ENCODE measurements around the gene PKIG. TPM values are rescaled to one million over a fixed set of nuclear protein-coding genes. Genes with fewer than 3 reads are reported as not detected.

PKIG gene
- total RNA-seq, 1 donor from 2014 or later, result 29.3 TPM

GRCh38 chr20:44547419-44547818 lies 35.0 kb upstream of the PKIG start:
- no peak overlapping the region for H3K4me3 Mint-ChIP-seq (ENCODE audit: unreplicated experiment)
- no peak for TF ChIP-seq CTCF (IDR thresholded peaks at IDR 0.05)
- no peaks in the 10 kb centered on the region for H3K36me3 Mint-ChIP-seq (ENCODE audit: low read depth)
- H3K27ac Mint-ChIP-seq (ENCODE audit: unreplicated experiment), result no peak overlapping the region
- H3K27me3 Mint-ChIP-seq (ENCODE audit: low read depth), result no peaks in the 10 kb centered on the region
- no peaks in the 10 kb centered on the region for H3K9me3 Mint-ChIP-seq (ENCODE audit: low read depth)
- DNase-seq (ENCODE audit: low spot score), result no peak
- H3K4me1 Mint-ChIP-seq (ENCODE audit: low read depth), result peaks cover 34% of the 10 kb centered on the region

DNA sequence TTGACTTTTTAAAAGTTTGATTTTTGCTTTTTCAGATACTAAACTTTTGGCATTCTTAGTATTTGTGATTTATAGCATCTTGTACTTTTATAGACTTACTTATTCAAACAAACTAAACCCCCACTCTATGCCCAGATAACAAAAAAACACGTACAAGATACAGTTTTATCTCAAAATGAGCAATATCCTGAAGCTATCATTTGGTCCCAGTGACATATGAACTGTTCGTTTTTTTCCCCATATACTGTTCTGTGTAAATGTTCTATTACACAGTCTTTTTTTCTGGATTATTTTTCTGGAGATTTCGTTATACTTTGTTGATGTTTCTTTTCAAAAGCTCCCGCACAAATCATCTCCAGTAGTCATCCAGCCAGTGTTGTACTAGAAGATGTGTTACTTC lies 33.3 kb upstream of the PKIG start:
- no peak for DNase-seq (ENCODE audit: low spot score)
- no peak overlapping the region for H3K4me3 Mint-ChIP-seq (ENCODE audit: unreplicated experiment)
- TF ChIP-seq CTCF (IDR thresholded peaks at IDR 0.05), result no peak
- H3K36me3 Mint-ChIP-seq (ENCODE audit: low read depth), result no peaks in the 10 kb centered on the region
- H3K9me3 Mint-ChIP-seq (ENCODE audit: low read depth), result no peaks in the 10 kb centered on the region
- H3K27me3 Mint-ChIP-seq (ENCODE audit: low read depth), result no peaks in the 10 kb centered on the region
- peaks cover 49% of the 10 kb centered on the region for H3K4me1 Mint-ChIP-seq (ENCODE audit: low read depth)
- peak overlapping the region; percentile 79 for H3K27ac Mint-ChIP-seq (ENCODE audit: unreplicated experiment)

DNA sequence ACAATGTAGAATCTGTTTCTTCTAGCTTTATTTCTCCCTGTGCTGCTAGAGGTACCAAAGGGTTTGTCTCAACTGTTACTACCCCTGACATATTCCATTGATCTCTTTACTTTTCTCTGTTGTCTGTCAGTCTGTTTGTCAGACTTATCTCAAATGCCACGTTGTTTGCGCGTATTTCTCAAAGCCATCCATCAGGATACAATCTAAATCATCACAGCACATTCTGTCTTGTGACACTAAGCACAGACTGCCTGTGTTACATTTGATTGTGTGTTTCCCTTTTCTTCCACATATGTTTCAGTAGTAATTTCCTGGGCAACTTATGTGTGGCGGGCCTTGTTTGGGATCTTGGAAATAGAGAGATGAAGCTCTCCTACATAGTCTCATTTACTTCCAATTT lies 30.3 kb upstream of the PKIG start:
- no peak overlapping the region for H3K4me3 Mint-ChIP-seq (ENCODE audit: unreplicated experiment)
- peaks cover 50% of the 10 kb centered on the region for H3K4me1 Mint-ChIP-seq (ENCODE audit: low read depth)
- TF ChIP-seq CTCF (IDR thresholded peaks at IDR 0.05), result no peak
- no peak overlapping the region for H3K27ac Mint-ChIP-seq (ENCODE audit: unreplicated experiment)
- H3K36me3 Mint-ChIP-seq (ENCODE audit: low read depth), result no peaks in the 10 kb centered on the region
- H3K27me3 Mint-ChIP-seq (ENCODE audit: low read depth), result no peaks in the 10 kb centered on the region
- no peaks in the 10 kb centered on the region for H3K9me3 Mint-ChIP-seq (ENCODE audit: low read depth)
- DNase-seq (ENCODE audit: low spot score), result no peak

DNA sequence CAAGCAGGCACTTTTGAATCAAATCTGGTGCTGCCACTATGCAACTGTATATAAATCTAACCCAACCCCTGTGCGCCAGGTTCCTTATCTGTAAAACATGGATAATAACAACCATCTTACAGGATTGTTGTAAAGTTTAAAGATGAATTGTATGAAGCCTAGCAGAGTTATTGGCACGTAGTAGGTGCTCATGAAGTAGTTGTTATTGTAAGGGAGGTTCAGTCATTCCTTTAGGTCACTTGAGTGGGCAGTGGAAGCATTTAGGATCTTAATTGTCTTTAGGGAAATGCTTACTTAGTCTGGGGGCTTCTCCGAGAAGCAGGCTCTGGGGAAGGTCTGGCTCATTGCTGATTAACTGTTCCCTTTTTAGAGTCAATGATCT lies 29.8 kb upstream of the PKIG start:
- peak overlapping the region; percentile 71 for H3K27ac Mint-ChIP-seq (ENCODE audit: unreplicated experiment)
- H3K9me3 Mint-ChIP-seq (ENCODE audit: low read depth), result no peaks in the 10 kb centered on the region
- no peak overlapping the region for H3K4me3 Mint-ChIP-seq (ENCODE audit: unreplicated experiment)
- H3K4me1 Mint-ChIP-seq (ENCODE audit: low read depth), result peaks cover 45% of the 10 kb centered on the region
- DNase-seq (ENCODE audit: low spot score), result no peak
- no peak for TF ChIP-seq CTCF (IDR thresholded peaks at IDR 0.05)
- no peaks in the 10 kb centered on the region for H3K36me3 Mint-ChIP-seq (ENCODE audit: low read depth)
- H3K27me3 Mint-ChIP-seq (ENCODE audit: low read depth), result no peaks in the 10 kb centered on the region

- DNase-seq (ENCODE audit: low spot score), result no peak
- Mint-ChIP-seq H3K27ac (ENCODE audit: unreplicated experiment) (peak overlapping the region; percentile 71), H3K4me1 (ENCODE audit: low read depth) (peaks cover 38% of the 10 kb centered on the region), H3K4me3 (ENCODE audit: unreplicated experiment) (no peak overlapping the region), H3K36me3 (ENCODE audit: low read depth) (no peaks in the 10 kb centered on the region), H3K27me3 (ENCODE audit: low read depth) (no peaks in the 10 kb centered on the region), H3K9me3 (ENCODE audit: low read depth) (no peaks in the 10 kb centered on the region)
- TF ChIP-seq CTCF (IDR thresholded peaks at IDR 0.05), result no peak
Measured at GRCh38 chr20:44552950-44553908, 29.1 kb upstream of the PKIG start.

All from chondrocyte (in vitro differentiated cells).